Posterior cingulate gyrus (tissue), 11 donors: ENCODE data around the gene OPCML.
A peak's percentile ranks its signal among the peaks of the same experiment; 100 is the strongest.

Experiments
- DNase-seq, 10 donors: peaks; one replicate each; pipeline versions ENCODE4 v3.0.0 to v3.0.0-alpha.2; 2020 to 2021; ENCODE audit warnings: mixed read lengths in 3 of 10
- intact Hi-C: fragments of 100-400 bp; cut with DNase I; formaldehyde crosslinking; loops from one replicate; pipeline ENCODE4 v1.15.1; 2023

Gene OPCML

GRCh38 chr11:132744771-132745170 is 787.5 kb downstream of the OPCML start:
- intact Hi-C loops = no loop called here
- no peak for DNase-seq

- DNase-seq = no peak
- intact Hi-C loops = no loop called here
Measured at GRCh38 chr11:132743601-132744000, 788.7 kb downstream of the OPCML start.

DNA sequence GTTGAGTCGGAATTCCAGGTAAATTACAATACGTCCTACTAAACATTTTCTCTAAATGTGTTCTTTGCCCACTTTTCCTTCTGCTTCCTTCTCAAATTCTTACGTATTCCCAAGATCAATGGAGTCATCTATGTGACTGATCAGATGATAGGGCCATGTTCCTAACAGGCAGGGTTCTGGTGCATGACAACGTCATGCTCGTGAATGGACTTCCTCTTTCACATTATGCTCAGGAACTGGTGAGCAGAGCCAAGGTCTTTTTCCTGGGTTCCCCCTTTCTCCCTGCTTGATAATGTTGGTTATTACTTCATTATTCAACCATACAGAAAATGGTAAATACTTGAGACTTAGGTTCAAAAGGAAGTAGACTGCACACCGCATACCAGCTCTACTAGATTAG is 789.4 kb downstream of the OPCML start:
- intact Hi-C loops = no loop called here

GRCh38 chr11:132734217-132734616 is 798.1 kb downstream of the OPCML start:
- intact Hi-C loops = no loop called here
- DNase-seq = no peak

More for the DNA sequence above, 789.4 kb downstream of the OPCML start:
- no peak for DNase-seq

DNA sequence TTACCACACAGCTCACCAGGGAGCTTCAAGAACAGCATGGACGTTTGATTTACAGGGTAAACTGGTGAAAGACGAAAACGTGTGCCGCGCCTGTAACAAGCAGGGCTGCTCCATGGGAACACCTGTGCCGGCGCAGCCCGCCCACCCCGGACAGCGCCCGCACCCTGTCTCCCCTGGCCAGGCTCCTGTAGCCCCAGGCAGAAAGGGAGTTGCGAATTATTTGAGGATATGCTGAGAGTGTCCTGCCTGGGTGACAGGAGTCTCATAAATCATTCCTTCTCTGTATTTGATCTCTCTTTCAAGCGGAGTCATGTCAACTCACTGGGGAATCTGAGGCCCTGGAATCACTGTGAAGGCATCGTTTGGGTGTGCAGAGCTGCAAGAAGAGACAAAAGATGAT is 804.3 kb downstream of the OPCML start:
- intact Hi-C loops = no loop called here

DNA sequence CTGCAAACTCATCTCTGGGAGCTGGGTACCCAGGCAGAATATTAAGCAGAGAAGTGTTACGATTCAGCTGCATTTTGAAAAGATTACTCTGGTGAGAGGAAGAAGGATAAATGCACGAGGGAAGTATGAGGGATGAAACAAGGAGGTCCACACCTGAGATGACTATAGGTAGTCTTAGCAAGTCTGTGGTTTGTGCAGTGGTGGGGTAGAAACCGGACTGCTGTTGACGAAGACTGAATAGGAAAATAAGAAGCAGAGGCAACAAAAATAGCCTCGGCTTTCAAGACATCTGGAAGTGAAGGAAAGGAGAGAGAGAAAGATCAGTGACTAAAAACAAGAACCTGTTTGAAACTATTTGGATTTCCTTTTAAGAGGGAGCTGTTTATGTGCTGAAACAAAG is 810.8 kb downstream of the OPCML start:
- intact Hi-C loops = no loop called here
- no peak for DNase-seq

More for the DNA sequence above, 804.3 kb downstream of the OPCML start:
- DNase-seq = peak in 1 of 10 donors; percentile 60

DNA sequence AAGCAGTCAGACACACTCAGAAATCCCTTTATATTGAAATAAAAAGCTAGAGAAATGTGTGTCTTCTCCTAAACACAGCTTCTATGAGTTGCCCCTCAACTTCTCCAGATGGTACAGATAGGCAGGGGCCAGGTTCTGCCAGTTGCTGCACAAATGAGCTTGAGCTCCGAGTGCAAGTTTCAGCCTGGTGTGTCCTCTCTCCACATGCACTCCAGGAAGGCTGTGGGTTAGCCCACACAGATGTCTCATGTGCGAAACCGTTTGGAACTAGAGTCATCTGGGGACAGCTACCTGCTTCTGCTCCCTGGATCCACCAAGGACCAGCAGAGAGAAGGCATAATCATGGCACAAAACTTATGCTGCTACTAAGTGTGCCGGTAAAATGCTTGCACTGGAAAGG is 812.6 kb downstream of the OPCML start:
- intact Hi-C loops = no loop called here
- DNase-seq = no peak

DNA sequence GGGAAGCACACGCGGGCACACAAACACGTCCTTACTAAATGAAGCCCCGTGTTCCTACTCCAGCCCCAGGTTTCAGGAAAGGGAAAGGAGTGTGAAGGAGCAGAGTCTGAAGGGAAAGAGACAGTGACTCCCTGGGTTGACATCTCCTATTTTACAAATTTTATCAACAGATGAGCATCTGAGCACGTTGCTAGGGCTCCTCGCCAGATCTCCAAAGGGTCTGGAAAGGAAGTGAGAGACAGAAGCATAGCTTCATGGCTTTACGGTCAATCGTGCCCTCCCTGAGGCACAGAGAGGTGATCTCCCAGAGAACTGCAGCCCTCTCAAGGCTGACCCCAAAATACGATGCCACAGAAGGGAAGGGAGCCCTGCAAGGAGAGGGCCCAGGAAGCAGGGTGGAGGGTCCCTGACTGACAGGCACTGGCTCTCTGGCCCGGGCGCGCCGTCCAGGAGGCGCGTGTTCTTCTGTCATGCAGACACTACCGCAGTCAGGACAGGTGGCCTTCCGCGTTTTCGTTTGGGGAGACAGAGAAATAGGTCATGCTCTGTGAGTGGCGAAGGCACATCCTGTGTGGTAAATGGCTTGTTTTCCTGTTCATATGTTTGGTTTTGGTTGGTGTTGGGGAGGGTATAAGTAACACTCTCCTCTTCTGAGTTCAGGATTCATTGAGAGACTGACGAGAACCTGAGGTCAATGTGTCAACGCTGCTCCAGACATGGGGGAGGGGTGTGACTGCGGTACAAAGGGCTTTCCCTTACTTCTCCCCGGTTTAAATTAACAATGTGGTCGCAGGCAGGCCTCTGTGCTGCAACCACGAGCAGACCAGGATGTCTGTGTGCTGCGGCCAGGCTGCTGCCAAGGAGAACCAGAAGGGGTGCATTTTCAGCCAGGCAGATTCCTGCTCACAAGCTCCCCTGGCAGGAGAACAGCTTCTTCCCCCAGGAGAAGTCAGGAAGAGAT is 813.3 kb downstream of the OPCML start:
- intact Hi-C loops = no loop called here

DNA sequence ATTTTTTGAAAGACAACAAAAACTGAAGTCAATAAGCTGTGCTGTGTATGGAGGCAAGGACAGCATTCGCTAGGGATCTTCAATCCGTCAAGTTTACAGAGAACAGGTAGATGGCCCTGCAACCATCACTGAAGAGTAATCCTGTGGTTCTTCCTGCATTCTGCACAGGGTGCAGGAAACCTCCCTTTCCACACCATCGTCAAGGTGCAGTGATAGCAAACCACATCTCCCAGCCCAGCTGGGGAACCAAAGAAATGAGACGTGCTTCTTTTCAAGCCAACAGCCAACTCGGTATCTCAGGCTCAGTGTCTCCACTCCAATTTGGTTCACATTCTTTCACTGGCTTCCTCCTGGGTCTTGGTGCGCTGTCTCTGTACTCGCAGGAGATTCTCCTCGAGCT is 814.5 kb downstream of the OPCML start:
- no peak for DNase-seq
- intact Hi-C loops = no loop called here

More for the DNA sequence above, 813.3 kb downstream of the OPCML start:
- peak in 4 of 10 donors; percentile 18 to 88 (median 62) for DNase-seq

- no peak for DNase-seq
- intact Hi-C loops = no loop called here
Measured at GRCh38 chr11:132716037-132716436, 816.3 kb downstream of the OPCML start.

GRCh38 chr11:132714859-132715440 is 817.4 kb downstream of the OPCML start:
- intact Hi-C loops = no loop called here
- DNase-seq = no peak

DNA sequence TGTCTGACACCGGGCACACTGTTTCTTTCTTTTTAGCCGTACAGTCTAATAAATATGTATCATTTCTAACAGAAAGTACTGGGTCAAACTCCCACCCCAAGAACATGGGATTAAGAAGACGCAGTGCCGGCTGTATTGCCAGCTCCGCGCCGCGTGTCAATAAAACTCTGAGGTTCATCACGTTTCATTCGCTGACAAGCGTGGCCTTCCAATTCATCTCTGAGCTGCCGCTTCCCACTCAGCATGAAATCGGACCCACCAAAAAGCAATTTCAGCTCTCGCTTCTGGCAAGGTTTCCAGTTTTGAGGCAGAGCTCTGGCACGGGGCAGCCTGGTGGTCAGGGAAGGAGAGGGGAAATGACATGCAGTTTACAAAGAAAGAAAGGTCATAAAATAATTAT is 819.8 kb downstream of the OPCML start:
- intact Hi-C loops = no loop called here
- no peak for DNase-seq

- intact Hi-C loops = no loop called here
- no peak for DNase-seq
Measured at GRCh38 chr11:132704781-132705375, 827.4 kb downstream of the OPCML start.

DNA sequence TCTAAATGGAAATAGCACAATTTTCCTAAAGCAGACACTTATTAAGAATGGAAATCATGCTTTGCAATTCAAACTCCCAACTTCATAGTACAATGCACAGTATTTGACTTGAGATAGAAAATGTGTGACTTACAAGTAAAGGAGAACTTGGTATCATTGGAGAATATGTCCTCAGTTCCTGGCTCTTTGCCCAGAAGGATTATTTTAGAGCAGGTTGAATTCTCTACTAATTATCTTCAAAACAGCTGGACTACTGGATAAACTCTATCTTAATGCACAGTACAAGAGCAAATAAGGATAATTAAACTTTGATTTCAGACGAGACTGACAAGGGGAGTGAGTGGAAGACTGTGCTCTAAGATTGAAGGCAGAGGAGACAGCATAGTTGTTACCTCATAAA is 839.4 kb downstream of the OPCML start:
- intact Hi-C loops = no loop called here
- DNase-seq = no peak

DNA sequence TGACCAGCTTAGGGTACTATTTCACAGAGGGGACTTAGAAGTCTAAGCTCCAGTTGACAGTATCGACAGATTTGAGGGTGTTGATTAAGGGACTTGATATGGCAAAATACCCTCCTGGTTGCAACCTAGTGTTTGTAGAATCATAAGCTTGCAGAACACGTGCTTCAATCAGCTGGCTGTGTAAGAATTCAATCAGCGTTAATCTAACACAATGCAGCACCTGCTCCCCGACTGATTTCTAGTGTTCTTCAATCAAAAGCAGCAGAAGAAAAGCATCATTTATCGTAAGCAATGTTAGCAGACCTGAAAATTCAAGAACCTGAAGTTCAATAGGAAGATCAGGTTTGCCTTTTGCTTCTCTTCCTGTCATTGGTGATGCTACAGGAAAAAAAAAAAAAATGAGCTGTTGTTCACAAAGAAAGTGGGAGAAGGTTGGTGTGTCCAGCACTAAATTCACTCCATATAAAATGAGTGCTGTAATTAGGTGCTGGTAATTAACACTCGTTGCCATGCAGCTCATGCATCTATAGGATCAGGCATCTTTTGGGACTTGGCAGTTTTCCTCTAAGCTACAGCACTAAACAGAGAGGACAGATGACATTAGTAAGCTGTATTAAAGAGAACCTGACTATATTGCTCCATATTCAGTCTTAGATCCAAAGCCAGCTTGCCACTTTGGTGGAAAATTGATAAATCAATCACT is 840.3 kb downstream of the OPCML start:
- intact Hi-C loops = no loop called here
- no peak for DNase-seq

- intact Hi-C loops = no loop called here
- no peak for DNase-seq
Measured at GRCh38 chr11:132686886-132687285, 845.4 kb downstream of the OPCML start.

DNA sequence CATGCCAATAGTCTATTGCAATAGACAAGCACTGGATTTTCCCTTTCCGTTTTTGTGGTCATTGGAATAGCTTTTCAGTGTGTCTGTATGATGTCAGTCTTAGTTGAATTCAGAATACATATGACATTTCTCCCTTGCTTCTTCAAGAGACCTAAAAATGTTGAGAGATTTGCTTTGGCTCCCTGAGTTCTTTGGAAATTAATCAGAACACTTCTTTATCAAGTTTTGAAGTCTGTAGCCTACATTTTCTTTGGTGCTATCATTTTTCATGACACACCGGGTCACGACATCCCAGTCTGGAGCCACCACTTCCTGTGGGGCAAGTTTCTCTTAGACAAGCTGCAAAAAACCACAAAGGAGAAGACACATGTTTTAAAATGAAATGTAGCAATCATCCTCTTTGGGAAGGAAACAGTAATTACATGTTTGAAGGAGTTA is 847.1 kb downstream of the OPCML start:
- intact Hi-C loops = no loop called here
- no peak for DNase-seq

- intact Hi-C loops = no loop called here
- DNase-seq = no peak
Measured at GRCh38 chr11:132683602-132684001, 848.7 kb downstream of the OPCML start.

GRCh38 chr11:132681971-132682370 is 850.3 kb downstream of the OPCML start:
- no peak for DNase-seq
- intact Hi-C loops = no loop called here

GRCh38 chr11:132680584-132680983 is 851.7 kb downstream of the OPCML start:
- peak in 1 of 10 donors; percentile 67 for DNase-seq
- intact Hi-C loops = no loop called here

GRCh38 chr11:132674151-132674550 is 858.1 kb downstream of the OPCML start:
- DNase-seq = no peak
- intact Hi-C loops = no loop called here
